Measurements from ENCODE around the gene IL10RA. TPM values are rescaled to one million over a fixed set of nuclear protein-coding genes. Genes with fewer than 3 reads are reported as not detected.
"Not testable (repeated sequence)": the region's sequence is repeated elsewhere in the genome, so short reads cannot be mapped to it uniquely, and the experiment has no call there.

The IL10RA gene
- 7.8 TPM for total RNA-seq

- ATAC-seq (peak; percentile 88), DNase-seq (ENCODE audit: low spot score) (peak; percentile 71)
Measured at GRCh38 chr11:117985953-117986887, at the start of gene IL10RA. TSS of gene IL10RA (plus strand) at chr11:117986394. CDS start at chr11:117986468, 74 bp downstream.

DNA sequence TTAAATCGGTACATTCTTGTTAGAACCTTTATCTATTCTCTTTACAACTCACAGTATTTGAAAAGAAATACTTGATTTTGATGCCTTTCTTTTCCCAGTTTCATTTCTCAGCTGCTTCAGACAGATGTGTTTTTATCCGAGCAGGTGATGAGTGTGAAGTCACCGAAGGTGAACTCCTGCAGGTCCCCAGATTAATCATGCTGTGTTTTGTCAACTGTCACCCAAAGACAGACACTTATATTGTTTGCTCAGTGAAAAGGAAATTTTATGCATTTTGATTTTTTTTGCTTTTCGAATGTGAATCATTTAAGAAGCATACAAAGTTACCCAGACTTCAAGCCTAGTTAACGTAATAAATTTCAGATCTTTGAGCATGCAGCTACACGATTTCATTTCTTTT, 49.2 kb upstream of the IL10RA start:
- ATAC-seq (no peak), DNase-seq (ENCODE audit: low spot score) (no peak)

DNA sequence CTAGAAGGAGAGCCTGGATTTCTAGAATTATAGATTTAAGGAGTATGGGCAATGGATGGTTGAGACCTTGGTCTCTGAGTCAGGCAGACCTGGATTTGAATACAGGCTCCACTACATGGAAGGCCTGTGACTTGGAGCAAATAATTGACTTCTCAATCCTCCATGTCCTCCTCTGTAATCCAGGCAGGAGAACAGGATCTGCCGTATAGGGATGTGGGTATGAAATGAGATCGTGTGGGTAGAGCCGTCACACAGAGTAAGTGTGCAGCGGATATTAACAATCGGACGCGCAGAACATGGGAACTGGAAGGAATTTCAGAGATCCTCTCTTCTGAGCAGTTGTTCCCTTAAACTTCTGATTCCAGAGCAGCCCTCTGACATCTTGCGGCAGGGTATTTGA, 45.5 kb upstream of the IL10RA start:
- ATAC-seq (no peak), DNase-seq (ENCODE audit: low spot score) (no peak)

DNA sequence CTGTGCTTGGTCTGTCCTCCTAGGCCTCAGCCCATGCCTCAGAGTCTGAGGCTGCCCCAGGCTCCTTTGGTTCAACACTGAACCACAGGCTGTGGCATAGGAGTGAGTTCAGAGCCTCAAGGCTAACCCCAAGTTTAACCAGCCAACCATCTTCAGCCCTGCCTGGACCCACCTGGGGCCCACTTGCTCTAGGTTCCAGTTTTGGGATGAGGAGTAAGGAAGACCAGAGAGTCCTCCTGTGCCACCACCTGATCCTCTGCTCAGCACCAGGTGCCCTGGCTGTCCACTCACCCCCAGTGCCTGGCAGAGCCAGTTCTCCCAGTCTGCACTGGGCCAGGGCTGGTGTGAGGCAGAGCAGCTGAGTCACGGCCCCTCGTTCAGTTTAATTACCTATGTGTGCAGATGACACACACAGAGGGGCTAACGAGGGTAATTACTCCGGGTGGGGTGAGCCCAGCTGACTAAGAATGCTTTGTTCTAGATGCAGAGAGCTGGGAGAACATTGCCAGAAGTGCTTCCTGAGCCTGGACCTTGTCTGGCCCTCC, 45.0 kb upstream of the IL10RA start:
- DNase-seq (ENCODE audit: low spot score) (peak; percentile 41), ATAC-seq (no peak)

- DNase-seq (ENCODE audit: low spot score) (no peak), ATAC-seq (no peak)
Measured at GRCh38 chr11:117941976-117942654, 44.1 kb upstream of the IL10RA start.

- DNase-seq (ENCODE audit: low spot score) = no peak
- no peak for ATAC-seq
Measured at GRCh38 chr11:117944554-117944953, 41.6 kb upstream of the IL10RA start.

- ATAC-seq (no peak), DNase-seq (ENCODE audit: low spot score) (no peak)
Measured at GRCh38 chr11:117945047-117945810, 41.0 kb upstream of the IL10RA start.

DNA sequence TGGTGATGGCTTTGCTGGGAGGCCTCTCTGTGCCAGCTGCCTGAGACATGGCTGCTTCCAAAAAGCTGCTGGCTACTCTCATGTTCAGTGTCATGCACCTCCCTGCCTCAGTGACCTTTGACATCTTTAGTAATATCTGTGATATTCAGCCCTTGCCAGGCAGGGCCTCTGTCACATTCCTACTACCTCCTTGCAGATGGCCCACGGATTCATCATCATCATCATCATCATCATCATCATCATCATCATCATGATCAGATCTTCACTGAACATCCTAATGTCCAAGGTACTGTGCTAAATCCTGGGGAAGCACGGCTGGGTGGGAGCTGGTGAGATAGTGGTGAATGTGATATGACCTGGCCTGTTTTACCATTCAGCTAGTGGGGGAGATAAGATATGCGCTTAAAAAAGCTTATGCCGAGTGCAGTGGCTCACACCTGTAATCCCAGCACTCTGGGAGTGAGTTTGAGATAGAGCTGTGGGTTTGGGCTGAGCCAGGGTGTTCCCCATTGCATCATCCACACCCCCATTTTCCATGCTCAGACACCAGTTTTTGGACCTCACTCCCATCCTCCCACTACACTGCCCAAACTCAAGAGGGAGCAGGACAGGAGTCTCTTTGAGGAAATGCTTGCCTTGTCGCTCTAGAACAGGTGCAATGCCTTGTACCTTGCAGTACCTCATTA, 39.9 kb upstream of the IL10RA start:
- ATAC-seq (no peak), DNase-seq (ENCODE audit: low spot score) (no peak)

GRCh38 chr11:117946842-117947526, 39.2 kb upstream of the IL10RA start:
- ATAC-seq = peak; percentile 98
- DNase-seq (ENCODE audit: low spot score) = peak; percentile 81

DNA sequence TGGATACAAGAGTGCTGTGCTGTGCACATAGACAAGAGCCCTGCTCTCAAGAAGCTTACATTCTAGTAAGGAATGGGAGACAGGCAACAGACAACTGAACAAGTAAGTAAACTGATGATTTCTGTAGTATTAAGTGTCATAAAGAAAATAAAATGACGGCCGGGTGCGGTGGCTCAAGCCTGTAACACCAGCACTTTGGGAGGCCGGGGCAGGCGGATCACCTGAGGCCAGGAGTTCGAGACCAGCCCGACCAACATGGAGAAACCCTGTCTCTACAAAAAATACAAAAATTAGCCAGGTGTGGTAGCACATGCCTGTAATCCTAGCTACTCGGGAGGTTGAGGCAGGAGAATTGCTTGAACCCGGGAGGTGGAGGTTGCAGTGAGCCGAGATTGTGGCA, 38.4 kb upstream of the IL10RA start:
- DNase-seq (ENCODE audit: low spot score); ATAC-seq: not testable (repeated sequence)

- ATAC-seq; DNase-seq (ENCODE audit: low spot score): not testable (repeated sequence)
Measured at GRCh38 chr11:117948466-117948865, 37.7 kb upstream of the IL10RA start.

- DNase-seq (ENCODE audit: low spot score) = no peak
- no peak for ATAC-seq
Measured at GRCh38 chr11:117949062-117949461, 37.1 kb upstream of the IL10RA start.

DNA sequence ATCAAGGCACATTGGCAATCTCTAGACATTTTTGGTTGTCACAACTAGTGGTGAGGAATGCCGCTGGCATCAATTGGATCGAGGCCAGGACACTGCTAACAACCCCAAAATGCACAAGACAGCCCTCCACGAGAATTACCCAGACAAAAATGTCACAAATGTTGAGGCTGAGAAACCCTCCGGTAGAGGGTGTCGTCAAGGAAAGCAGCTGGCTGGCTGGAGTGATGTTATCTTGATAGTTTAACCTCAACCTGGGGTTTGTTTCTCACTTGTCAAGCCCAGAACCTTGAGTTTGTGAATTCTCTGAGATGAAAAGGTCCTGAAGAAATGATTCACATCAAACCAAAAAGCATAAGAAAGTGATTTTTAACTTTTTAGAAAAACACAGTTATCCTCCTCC, 35.9 kb upstream of the IL10RA start:
- no peak for ATAC-seq

GRCh38 chr11:117950993-117951961, 34.9 kb upstream of the IL10RA start:
- ATAC-seq (no peak), DNase-seq (ENCODE audit: low spot score) (no peak)

More for the DNA sequence above, 35.9 kb upstream of the IL10RA start:
- DNase-seq (ENCODE audit: low spot score) = no peak

DNA sequence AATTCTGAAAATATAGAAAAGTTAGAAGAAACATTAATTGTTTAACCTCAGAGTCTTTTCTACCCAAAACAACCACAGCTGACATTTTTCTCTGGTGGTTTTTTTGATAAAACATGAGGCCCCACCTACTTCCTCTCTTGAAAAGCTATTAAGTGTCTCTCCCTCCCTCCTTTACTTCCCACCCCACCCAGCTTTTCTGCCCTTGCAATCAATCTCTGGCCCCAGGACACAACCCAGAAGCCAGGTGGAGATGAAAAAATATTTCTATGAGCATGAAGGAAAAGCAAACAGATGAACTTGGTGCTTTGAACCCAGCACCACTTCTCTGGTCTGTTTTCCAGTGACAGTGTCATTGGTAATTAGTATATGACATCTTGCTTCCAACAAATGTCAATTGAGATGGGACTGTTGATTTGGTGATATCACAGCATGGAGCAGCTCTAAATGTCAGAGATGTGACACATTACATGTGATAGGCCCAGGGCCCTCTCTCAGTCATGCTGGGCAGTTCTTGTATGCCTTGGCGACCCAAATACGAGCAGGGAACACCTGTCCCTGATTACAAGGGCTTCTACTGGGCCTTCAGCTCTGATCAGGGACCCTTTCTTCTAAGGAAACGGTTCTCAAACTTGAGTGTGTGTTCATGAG, 33.0 kb upstream of the IL10RA start:
- DNase-seq (ENCODE audit: low spot score) (no peak), ATAC-seq (no peak)

DNA sequence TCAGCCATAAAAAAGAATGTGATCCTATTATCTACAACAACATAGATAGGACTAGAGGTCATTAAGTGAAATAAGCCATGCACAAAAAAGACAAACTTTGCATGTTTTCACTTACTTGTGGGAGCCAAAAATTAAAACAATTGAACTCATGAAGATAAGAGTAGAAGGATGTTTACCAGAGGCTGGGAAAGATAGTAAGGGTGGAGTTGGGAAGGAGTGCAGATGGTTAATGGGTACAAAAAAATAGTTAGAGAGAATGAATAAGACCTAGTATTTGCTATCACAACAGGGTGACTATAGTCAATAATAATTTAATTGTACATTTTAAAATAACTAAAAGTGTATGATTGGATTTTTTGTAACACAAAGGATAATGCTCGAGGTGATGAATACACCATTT, 27.2 kb upstream of the IL10RA start:
- no peak for DNase-seq (ENCODE audit: low spot score)

DNA sequence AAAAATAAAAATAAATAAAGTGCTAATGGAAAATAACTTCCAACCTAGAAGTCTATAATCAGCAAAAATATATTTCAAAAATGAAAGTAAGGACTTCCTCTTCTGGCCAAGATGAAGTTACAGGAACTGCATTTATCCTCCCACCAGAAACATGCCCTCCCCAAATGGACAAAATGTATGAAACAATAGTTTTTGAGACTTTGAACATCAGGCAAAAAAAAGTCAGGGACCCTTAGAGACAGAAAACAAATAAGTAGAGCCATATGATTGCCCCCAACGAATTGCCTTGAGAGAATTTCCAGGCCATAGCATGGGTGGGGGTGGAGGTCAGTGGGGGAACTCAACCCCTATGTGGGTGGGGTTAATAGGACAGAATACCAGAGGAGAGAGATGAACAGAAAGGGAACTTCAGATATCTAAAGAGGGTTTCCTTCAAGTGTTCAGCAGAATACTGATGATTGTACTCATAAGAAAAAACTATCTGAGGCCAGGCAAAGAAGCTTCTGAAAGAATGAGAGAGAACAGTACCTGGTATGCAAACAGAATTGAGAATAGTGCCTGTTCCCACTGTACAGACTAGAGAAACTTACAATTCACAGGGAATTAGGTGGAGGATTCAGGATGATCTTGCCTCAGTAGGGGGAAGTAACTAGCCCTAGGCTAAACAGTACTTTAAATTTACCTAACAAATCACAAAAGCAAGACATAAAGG, 26.6 kb upstream of the IL10RA start:
- ATAC-seq = peak; percentile 31
- DNase-seq (ENCODE audit: low spot score) = no peak

More for the DNA sequence above, 27.2 kb upstream of the IL10RA start:
- no peak for ATAC-seq
